Brain microvascular endothelial cell (primary cell): ENCODE results near the gene PDE4D.

Source experiments
- DNase-seq: peaks from one replicate; pipeline ENCODE4 v3.0.0-alpha.2; 2020
- H3K27ac ChIP-seq: fragments of 250-450 bp; sonication (Bioruptor Pico); 2 replicates; pipeline ENCODE4 v1.5.1; 2020; ENCODE audit warnings: mild to moderate bottlenecking, moderate library complexity
- H3K27me3 ChIP-seq: fragments of 250-450 bp; sonication (Bioruptor Pico); replicated peaks from 2 replicates; pipeline ENCODE4 v1.5.1; 2020; ENCODE audit warnings: mild to moderate bottlenecking
- H3K36me3 ChIP-seq: fragments of 250-450 bp; sonication (Bioruptor Pico); replicated peaks from 2 replicates; pipeline ENCODE4 v1.5.1; 2020; ENCODE audit warnings: mild to moderate bottlenecking
- H3K4me3 ChIP-seq: 2 replicates; pipeline ENCODE4 v1.5.1; 2011; ENCODE audit warnings: low read depth, mild to moderate bottlenecking, control low read depth, low read length, moderate library complexity
- in situ Hi-C: cut with HindIII; loops from 2 replicates; pipeline ENCODE4 v1.10.0; 2017; ENCODE audit warnings: low sequenced_read_pairs, low pct_ligation_motif_present
- TF ChIP-seq, protein P1 (sequence below): IDR thresholded peaks from 2 replicates; pipeline ENCODE4 v1.5.1; 2011; ENCODE audit warnings: low read depth, mild to moderate bottlenecking, moderate library complexity, low read length, control low read depth, inconsistent platforms; ENCODE audit errors: missing control alignments

The PDE4D gene

GRCh38 chr5:58983526-58984452, 909.7 kb downstream of the PDE4D start:
- Histone ChIP-seq H3K4me3 (no peak overlapping the region), H3K36me3 (peaks cover 4% of the 10 kb centered on the region), H3K27me3 (no peaks in the 10 kb centered on the region), H3K27ac (no peak overlapping the region)
- TF ChIP-seq, protein P1, sequence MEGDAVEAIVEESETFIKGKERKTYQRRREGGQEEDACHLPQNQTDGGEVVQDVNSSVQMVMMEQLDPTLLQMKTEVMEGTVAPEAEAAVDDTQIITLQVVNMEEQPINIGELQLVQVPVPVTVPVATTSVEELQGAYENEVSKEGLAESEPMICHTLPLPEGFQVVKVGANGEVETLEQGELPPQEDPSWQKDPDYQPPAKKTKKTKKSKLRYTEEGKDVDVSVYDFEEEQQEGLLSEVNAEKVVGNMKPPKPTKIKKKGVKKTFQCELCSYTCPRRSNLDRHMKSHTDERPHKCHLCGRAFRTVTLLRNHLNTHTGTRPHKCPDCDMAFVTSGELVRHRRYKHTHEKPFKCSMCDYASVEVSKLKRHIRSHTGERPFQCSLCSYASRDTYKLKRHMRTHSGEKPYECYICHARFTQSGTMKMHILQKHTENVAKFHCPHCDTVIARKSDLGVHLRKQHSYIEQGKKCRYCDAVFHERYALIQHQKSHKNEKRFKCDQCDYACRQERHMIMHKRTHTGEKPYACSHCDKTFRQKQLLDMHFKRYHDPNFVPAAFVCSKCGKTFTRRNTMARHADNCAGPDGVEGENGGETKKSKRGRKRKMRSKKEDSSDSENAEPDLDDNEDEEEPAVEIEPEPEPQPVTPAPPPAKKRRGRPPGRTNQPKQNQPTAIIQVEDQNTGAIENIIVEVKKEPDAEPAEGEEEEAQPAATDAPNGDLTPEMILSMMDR: no peak
- no peak for DNase-seq
- in situ Hi-C loops: no loop called here

- DNase-seq: no peak
- TF ChIP-seq, protein P1: no peak
- Histone ChIP-seq H3K27ac (no peak overlapping the region), H3K36me3 (peaks cover 11% of the 10 kb centered on the region), H3K27me3 (no peaks in the 10 kb centered on the region), H3K4me3 (no peak overlapping the region)
- in situ Hi-C loops: no loop called here
Observed at GRCh38 chr5:58980890-58981289, 912.6 kb downstream of the PDE4D start.

GRCh38 chr5:58979090-58979489, 914.4 kb downstream of the PDE4D start:
- no peak for DNase-seq
- TF ChIP-seq, protein P1: no peak
- Histone ChIP-seq H3K4me3 (no peak overlapping the region), H3K36me3 (peaks cover 20% of the 10 kb centered on the region), H3K27ac (no peak overlapping the region), H3K27me3 (no peaks in the 10 kb centered on the region)
- in situ Hi-C loops: no loop called here

DNA sequence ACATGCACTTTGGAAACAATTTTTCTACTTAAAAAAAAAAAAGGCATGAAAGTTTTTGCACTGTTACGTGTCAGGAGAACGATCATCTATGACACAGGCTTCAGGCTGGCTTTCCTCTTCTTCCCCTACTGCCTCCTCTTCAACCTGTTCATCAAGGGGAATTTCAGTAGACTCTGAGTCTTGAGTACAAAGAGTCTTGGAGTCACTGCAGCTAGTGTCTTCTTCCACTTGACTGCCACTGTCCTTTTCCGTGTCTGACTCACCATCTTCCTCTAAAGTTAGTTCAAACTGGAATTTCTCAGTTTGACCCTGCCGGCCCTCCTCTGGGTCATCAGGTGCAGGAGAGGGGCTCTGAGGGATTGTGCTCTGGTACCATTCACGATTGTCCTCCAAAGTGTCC, 918.9 kb downstream of the PDE4D start:
- Histone ChIP-seq H3K27me3 (no peaks in the 10 kb centered on the region), H3K4me3 (no peak overlapping the region), H3K36me3 (peaks cover 18% of the 10 kb centered on the region), H3K27ac (no peak overlapping the region)
- TF ChIP-seq, protein P1: no peak
- DNase-seq: no peak
- in situ Hi-C loops: no loop called here

GRCh38 chr5:58974083-58974482, 919.4 kb downstream of the PDE4D start:
- no peak overlapping the region for H3K4me3 ChIP-seq
- TF ChIP-seq, protein P1: no peak
- in situ Hi-C loops: no loop called here
- peaks cover 18% of the 10 kb centered on the region for H3K36me3 ChIP-seq
- no peak overlapping the region for H3K27ac ChIP-seq
- H3K27me3 ChIP-seq: no peaks in the 10 kb centered on the region
- DNase-seq: no peak
